ENCODE results near the gene DNAAF6.

The DNAAF6 gene

GRCh38 chrX:107213477-107213876 is 7.1 kb downstream of the DNAAF6 start:
- H3K4me3 ChIP-seq (ENCODE audit: control insufficient read depth, low read depth, low read length), result no peak overlapping the region
- DNase-seq (ENCODE audit: low read depth), result no peak
- no peak for TF ChIP-seq CTCF (conservative IDR thresholded peaks at IDR 0.05; ENCODE audit: control insufficient read depth, insufficient read depth, low read depth, low read length)

DNA sequence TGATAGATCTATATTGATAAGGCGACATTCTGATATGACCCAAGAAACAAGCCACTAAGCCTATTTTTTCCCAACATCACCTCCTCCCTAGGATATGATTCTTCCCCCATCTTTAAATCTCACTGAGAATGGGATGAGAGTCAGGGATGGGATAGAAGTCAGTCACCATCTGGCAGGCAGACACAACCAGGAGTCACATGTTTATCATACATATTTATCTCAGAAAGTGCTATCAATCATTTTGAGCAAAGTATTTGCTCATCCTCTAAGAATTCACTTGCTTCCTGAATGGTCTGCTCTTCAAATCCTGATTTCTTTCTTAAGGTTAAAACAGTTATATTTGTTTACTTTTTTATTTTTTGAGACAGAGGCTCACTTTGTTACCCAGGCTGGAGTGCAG is 20.3 kb downstream of the DNAAF6 start:
- no peak for TF ChIP-seq CTCF (conservative IDR thresholded peaks at IDR 0.05; ENCODE audit: control insufficient read depth, insufficient read depth, low read depth, low read length)
- no peak for DNase-seq (ENCODE audit: low read depth)

GRCh38 chrX:107227780-107228485 is 21.5 kb downstream of the DNAAF6 start:
- DNase-seq (ENCODE audit: low read depth), result no peak
- TF ChIP-seq CTCF (conservative IDR thresholded peaks at IDR 0.05; ENCODE audit: control insufficient read depth, insufficient read depth, low read depth, low read length), result no peak

More for the DNA sequence above, 20.3 kb downstream of the DNAAF6 start:
- H3K4me3 ChIP-seq (ENCODE audit: control insufficient read depth, low read depth, low read length), result no peak overlapping the region

DNA sequence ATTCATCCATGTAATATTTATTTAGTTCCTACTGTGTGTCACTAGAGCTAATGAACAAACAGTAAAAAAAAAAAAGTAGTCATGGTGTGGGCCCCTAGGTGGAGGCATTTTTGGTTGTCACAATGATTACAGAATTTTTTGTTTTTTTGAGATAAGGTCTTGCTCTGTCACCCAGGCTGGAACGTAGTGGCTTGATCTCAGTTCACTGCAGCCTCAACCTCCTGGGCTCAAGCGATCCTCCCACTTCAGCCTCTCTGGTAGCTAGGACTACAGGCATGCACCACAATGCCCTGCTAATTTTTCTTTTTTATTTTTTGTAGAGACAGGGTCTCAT is 22.0 kb downstream of the DNAAF6 start:
- no peak for DNase-seq (ENCODE audit: low read depth)
- TF ChIP-seq CTCF (conservative IDR thresholded peaks at IDR 0.05; ENCODE audit: control insufficient read depth, insufficient read depth, low read depth, low read length), result no peak
- H3K4me3 ChIP-seq (ENCODE audit: control insufficient read depth, low read depth, low read length), result no peak overlapping the region

More at GRCh38 chrX:107227780-107228485, 21.5 kb downstream of the DNAAF6 start:
- no peak overlapping the region for H3K4me3 ChIP-seq (ENCODE audit: control insufficient read depth, low read depth, low read length)

GRCh38 chrX:107272431-107272921 is 66.1 kb downstream of the DNAAF6 start:
- no peak for TF ChIP-seq CTCF (conservative IDR thresholded peaks at IDR 0.05; ENCODE audit: control insufficient read depth, insufficient read depth, low read depth, low read length)
- peak; percentile 2 for DNase-seq (ENCODE audit: low read depth)
- no peak overlapping the region for H3K4me3 ChIP-seq (ENCODE audit: control insufficient read depth, low read depth, low read length)

DNA sequence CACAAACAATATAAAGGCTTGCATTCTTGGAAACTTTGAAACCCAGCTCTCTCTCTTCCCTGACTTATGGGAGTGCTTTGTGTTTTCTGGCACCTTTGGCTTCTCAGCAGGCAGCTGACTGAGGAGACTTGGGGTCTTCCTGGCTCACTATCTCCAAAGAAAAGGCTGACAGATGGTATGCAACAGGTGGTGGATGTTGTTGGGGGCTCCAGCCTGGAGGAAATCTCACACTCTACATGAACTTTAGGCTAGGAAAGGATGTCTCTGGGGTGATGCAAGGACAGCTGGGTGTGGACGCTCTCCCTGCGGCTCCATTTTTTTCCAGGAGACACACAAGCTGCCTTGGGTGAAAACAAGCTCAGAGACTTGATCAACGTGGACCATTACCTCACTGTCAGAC is 67.4 kb downstream of the DNAAF6 start:
- DNase-seq (ENCODE audit: low read depth), result no peak
- TF ChIP-seq CTCF (conservative IDR thresholded peaks at IDR 0.05; ENCODE audit: control insufficient read depth, insufficient read depth, low read depth, low read length), result no peak
- H3K4me3 ChIP-seq (ENCODE audit: control insufficient read depth, low read depth, low read length), result no peak overlapping the region

Measured in fibroblast of mammary gland (primary cell).